Liver (tissue), 3 donors: Measurements from ENCODE around the gene RNF183.

Source experiments
- ATF3 ChIP-seq: IDR thresholded peaks from 2 replicates; pipeline ENCODE4 v1.6.1; 2016; ENCODE audit warnings: antibody characterized with exemption
- CTCF ChIP-seq: fragments of 150-350 bp; IDR thresholded peaks from 2 replicates; pipeline ENCODE4 v1.5.1; 2017; ENCODE audit warnings: improper control_type of control experiment, low read depth, low read length; ENCODE audit not compliant: missing input control
- EGR1 ChIP-seq, 2 donors: IDR thresholded peaks; 2 replicates each; pipeline ENCODE4 v1.6.1; 2016 to 2018; ENCODE audit warnings: antibody characterized with exemption in 2 of 2, low read depth in 2 of 2
- GABPA ChIP-seq, 2 donors: IDR thresholded peaks in 1 of 2; conservative IDR thresholded peaks in 1 of 2; 2 replicates each; pipeline ENCODE4 v1.6.1; 2016; ENCODE audit warnings: antibody characterized with exemption in 2 of 2, mild to moderate bottlenecking in 1 of 2, moderate library complexity in 1 of 2
- HNF4A ChIP-seq, 2 donors: conservative IDR thresholded peaks; 2 replicates each; pipeline ENCODE4 v1.6.1; 2016; ENCODE audit warnings: antibody characterized with exemption in 2 of 2, mild to moderate bottlenecking in 2 of 2
- JUND ChIP-seq, 2 donors: IDR thresholded peaks; 2 replicates each; pipeline ENCODE4 v1.6.1; 2016; ENCODE audit warnings: antibody characterized with exemption in 2 of 2
- MAX ChIP-seq: IDR thresholded peaks from 2 replicates; pipeline ENCODE4 v1.6.1; 2016; ENCODE audit warnings: antibody characterized with exemption
- REST ChIP-seq: IDR thresholded peaks from 2 replicates; pipeline ENCODE4 v1.6.1; 2016; ENCODE audit warnings: antibody characterized with exemption, mild to moderate bottlenecking
- RXRA ChIP-seq, 2 donors: IDR thresholded peaks; 2 replicates each; pipeline ENCODE4 v1.6.1; 2017 to 2018; ENCODE audit warnings: antibody characterized with exemption in 2 of 2, mild to moderate bottlenecking in 1 of 2
- SP1 ChIP-seq: IDR thresholded peaks from 2 replicates; pipeline ENCODE4 v1.6.1; 2018; ENCODE audit warnings: antibody characterized with exemption, mild to moderate bottlenecking
- TAF1 ChIP-seq: conservative IDR thresholded peaks from 2 replicates; pipeline ENCODE4 v1.6.1; 2016; ENCODE audit warnings: antibody characterized with exemption, mild to moderate bottlenecking
- YY1 ChIP-seq: IDR thresholded peaks from 2 replicates; pipeline ENCODE4 v1.6.1; 2016; ENCODE audit warnings: antibody characterized with exemption, mild to moderate bottlenecking
- donor health status: healthy.
- donor health status: healthy.

- TF ChIP-seq REST (no peak), GABPA (IDR thresholded peaks at IDR 0.05 in 1 of 2, conservative IDR thresholded peaks at IDR 0.05 in 1 of 2) (no peak), CTCF (no peak), MAX (no peak), TAF1 (no peak), EGR1 (IDR thresholded peaks at IDR 0.05; ENCODE audit: low read depth in 2 of 2) (no peak), ATF3 (no peak), SP1 (no peak), HNF4A (conservative IDR thresholded peaks at IDR 0.05) (no peak), RXRA (IDR thresholded peaks at IDR 0.05) (no peak), JUND (IDR thresholded peaks at IDR 0.05) (no peak), YY1 (no peak)
Observed at GRCh38 chr9:113307396-113307975, 4.3 kb upstream of the RNF183 start.
